Stimulated activated naive CD8-positive, alpha-beta T cell treated with anti-CD3 and anti-CD28 coated beads, Interleukin-15, Interleukin-2, amounts not matched to agents 100 ng/mL and 50 ng/mL, for 24 hours (primary cell): ENCODE measurements around the gene SPINK4.

Experiments used
- H3K27ac Mint-ChIP-seq: one replicate; pipeline ENCODE4 v1.8.0; 2021; ENCODE audit warnings: mild to moderate bottlenecking, mixed read lengths
- H3K27me3 Mint-ChIP-seq: one replicate; pipeline ENCODE4 v1.8.0; 2021; ENCODE audit warnings: mixed read lengths
- H3K36me3 Mint-ChIP-seq: one replicate; pipeline ENCODE4 v1.8.0; 2021; ENCODE audit warnings: low read depth, mixed read lengths
- H3K4me1 Mint-ChIP-seq: one replicate; pipeline ENCODE4 v1.8.0; 2021; ENCODE audit warnings: low read depth, mixed read lengths
- H3K4me3 Mint-ChIP-seq: one replicate; pipeline ENCODE4 v1.8.0; 2021; ENCODE audit warnings: mild to moderate bottlenecking, mixed read lengths
- H3K9me3 Mint-ChIP-seq: one replicate; pipeline ENCODE4 v1.8.0; 2021; ENCODE audit warnings: mixed read lengths

SPINK4 gene

GRCh38 chr9:33264003-33264472, 24.1 kb downstream of the SPINK4 start:
- Mint-ChIP-seq H3K4me1 (peaks cover 62% of the 10 kb centered on the region), H3K9me3 (no peaks in the 10 kb centered on the region), H3K27me3 (no peaks in the 10 kb centered on the region), H3K36me3 (peaks cover 68% of the 10 kb centered on the region), H3K27ac (peak overlapping the region; percentile 97), H3K4me3 (peak overlapping the region; percentile 98)

DNA sequence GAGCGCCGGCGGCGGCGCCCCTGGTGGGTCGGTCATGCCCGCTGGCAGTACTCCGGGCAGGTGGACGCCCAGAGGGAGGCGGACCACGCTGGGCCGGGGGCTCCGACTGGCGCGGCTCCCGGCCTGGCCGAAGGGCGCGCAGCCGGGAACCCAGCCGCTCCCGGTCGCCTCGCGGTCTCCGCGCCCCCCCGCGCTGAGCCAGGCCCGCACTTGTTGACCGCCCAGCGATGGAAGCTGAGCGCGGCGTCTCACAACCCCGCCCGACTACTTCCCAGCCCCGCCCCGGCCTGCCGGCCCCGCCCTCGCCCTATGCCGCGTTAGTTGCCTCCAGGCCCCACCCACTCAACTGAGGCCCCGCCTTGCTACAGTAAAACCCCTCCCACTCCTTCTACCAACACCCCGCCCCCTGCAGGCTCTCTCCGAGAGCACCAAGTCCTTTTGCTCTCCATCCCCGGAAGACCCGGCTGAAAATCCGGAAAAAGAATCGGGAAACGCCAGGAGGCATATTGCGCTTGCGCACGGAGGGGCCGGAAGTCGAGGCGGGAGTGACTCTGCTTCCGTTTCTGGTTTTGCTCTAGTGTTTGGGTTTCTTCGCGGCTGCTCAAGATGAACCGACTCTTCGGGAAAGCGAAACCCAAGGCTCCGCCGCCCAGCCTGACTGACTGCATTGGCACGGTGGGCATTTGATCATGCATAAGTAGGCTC, 24.7 kb downstream of the SPINK4 start, which contains the start of the genes BAG1 and CHMP5:
Gene BAG1, minus strand, starts transcription at position 236 of the 705 bp plus-strand sequence.
Gene CHMP5, plus strand, starts transcription at position 577 of the 705 bp plus-strand sequence. Its CDS starts 30 bp downstream, at position 607.
- no peaks in the 10 kb centered on the region for H3K9me3 Mint-ChIP-seq
- no peaks in the 10 kb centered on the region for H3K27me3 Mint-ChIP-seq
- peak within 1 kb of the TSS; percentile 97 for H3K27ac Mint-ChIP-seq
- H3K4me1 Mint-ChIP-seq, result peaks cover 59% of the 10 kb centered on the region
- peak within 1 kb of the TSS; percentile 98 for H3K4me3 Mint-ChIP-seq
- peaks cover 63% of the 10 kb centered on the region for H3K36me3 Mint-ChIP-seq

DNA sequence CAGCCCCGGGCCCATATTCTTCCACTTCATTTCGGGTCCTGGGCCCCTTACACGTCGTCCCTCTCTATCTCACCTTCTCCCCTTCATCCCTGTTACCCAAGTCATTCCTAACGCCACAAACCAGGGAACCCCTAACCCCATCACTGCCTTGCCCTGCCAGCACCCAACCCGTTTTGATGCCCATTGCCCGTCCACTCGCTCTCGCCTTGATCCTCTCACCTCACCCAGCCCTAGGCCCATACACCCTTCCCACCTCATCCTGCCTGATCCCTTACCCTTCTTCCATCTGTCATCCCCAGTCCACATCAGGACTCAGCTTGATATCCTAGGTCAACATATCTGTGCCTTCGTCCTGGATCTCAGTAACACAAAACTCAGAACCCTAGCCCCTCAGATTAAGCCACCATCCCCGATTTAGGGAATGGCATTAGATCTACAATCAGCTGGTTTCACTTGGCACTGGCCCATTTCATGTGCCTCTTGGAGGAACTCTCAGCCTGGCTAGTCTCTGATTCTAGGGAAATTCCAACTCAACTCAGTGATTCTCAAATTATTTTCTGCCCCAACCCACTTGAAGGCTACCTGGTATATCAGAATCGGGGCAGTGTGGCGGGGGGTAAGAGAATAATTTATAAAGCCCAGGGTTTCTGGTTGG, 25.4 kb downstream of the SPINK4 start:
- peak overlapping the region; percentile 94 for H3K27ac Mint-ChIP-seq

GRCh38 chr9:33267151-33267767, 27.3 kb downstream of the SPINK4 start:
- peaks cover 63% of the 10 kb centered on the region for H3K36me3 Mint-ChIP-seq
- H3K27me3 Mint-ChIP-seq, result no peaks in the 10 kb centered on the region
- H3K4me3 Mint-ChIP-seq, result peak overlapping the region; percentile 34
- H3K27ac Mint-ChIP-seq, result peak overlapping the region; percentile 78
- peaks cover 41% of the 10 kb centered on the region for H3K4me1 Mint-ChIP-seq
- no peaks in the 10 kb centered on the region for H3K9me3 Mint-ChIP-seq

More for the DNA sequence above, 25.4 kb downstream of the SPINK4 start:
- H3K4me1 Mint-ChIP-seq, result peaks cover 54% of the 10 kb centered on the region
- H3K9me3 Mint-ChIP-seq, result no peaks in the 10 kb centered on the region
- no peaks in the 10 kb centered on the region for H3K27me3 Mint-ChIP-seq
- H3K36me3 Mint-ChIP-seq, result peaks cover 61% of the 10 kb centered on the region
- H3K4me3 Mint-ChIP-seq, result peak overlapping the region; percentile 98

- Mint-ChIP-seq H3K27me3 (no peaks in the 10 kb centered on the region), H3K4me3 (no peak overlapping the region), H3K4me1 (peaks cover 36% of the 10 kb centered on the region), H3K27ac (no peak overlapping the region), H3K9me3 (no peaks in the 10 kb centered on the region), H3K36me3 (peaks cover 70% of the 10 kb centered on the region)
Measured at GRCh38 chr9:33270146-33270545, 30.2 kb downstream of the SPINK4 start.

GRCh38 chr9:33272061-33272460, 32.1 kb downstream of the SPINK4 start:
- Mint-ChIP-seq H3K27ac (no peak overlapping the region), H3K36me3 (peaks cover 77% of the 10 kb centered on the region), H3K27me3 (no peaks in the 10 kb centered on the region), H3K4me1 (peaks cover 17% of the 10 kb centered on the region), H3K4me3 (no peak overlapping the region), H3K9me3 (no peaks in the 10 kb centered on the region)

DNA sequence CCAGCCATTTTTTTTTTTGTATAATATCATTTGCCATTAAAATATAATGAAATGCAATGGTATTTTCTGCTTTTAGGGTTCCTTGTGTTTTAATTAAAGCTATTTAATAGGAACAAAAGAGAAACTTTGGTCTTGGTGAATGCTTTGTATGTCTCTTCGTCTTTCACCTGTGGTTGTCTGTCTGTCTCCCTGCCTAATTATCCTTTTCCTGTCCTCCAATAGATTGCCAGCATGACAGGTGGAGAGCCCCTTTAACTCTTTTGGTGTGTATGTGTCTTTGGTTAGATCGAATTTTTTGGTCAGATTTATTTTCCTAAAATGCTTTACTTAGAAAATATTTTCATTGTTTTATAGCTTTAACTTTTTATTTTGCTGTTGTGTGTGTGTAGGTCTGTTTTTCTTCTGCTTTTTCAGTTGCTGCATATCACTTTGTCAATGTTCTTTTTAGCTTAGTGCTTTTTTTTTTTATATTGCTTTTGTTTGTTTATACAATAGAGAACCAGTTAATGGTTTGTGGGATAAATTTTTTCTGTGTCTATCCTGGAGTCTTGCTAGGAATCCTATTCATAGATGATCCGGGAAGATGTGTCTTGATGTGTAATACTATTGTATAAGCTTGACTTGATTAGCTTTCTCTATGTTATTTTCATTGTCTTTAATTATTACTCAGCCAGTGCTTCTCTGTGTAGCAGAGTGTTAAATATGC, 33.5 kb downstream of the SPINK4 start:
- peak overlapping the region; percentile 43 for H3K27ac Mint-ChIP-seq
- peaks cover 77% of the 10 kb centered on the region for H3K36me3 Mint-ChIP-seq
- H3K4me1 Mint-ChIP-seq, result peaks cover 13% of the 10 kb centered on the region
- no peaks in the 10 kb centered on the region for H3K27me3 Mint-ChIP-seq
- H3K9me3 Mint-ChIP-seq, result no peaks in the 10 kb centered on the region
- H3K4me3 Mint-ChIP-seq, result no peak overlapping the region

DNA sequence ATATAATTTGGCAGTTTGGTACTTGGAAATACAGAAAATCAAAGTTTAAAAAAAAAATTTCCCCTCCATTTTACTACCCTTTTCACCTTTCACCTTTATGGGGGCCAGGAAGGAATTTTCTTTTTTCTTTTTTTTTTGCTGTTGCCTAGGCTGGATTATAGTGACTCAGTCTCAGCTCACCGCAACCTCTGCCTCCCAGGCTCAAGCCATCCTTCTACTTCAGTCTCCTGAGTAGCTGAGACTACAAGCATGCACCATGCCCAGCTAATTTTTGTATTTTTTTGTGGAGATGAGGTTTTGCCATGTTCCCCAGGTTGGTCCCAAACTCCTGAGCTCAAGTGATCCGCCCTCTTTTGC, 34.0 kb downstream of the SPINK4 start:
- peaks cover 13% of the 10 kb centered on the region for H3K4me1 Mint-ChIP-seq
- no peak overlapping the region for H3K4me3 Mint-ChIP-seq
- H3K36me3 Mint-ChIP-seq, result peaks cover 75% of the 10 kb centered on the region
- H3K27ac Mint-ChIP-seq, result no peak overlapping the region
- H3K27me3 Mint-ChIP-seq, result no peaks in the 10 kb centered on the region
- H3K9me3 Mint-ChIP-seq, result no peaks in the 10 kb centered on the region

- no peaks in the 10 kb centered on the region for H3K9me3 Mint-ChIP-seq
- H3K27ac Mint-ChIP-seq, result peak overlapping the region; percentile 73
- no peak overlapping the region for H3K4me3 Mint-ChIP-seq
- H3K36me3 Mint-ChIP-seq, result peaks cover 64% of the 10 kb centered on the region
- no peaks in the 10 kb centered on the region for H3K27me3 Mint-ChIP-seq
- H3K4me1 Mint-ChIP-seq, result peaks cover 15% of the 10 kb centered on the region
Measured at GRCh38 chr9:33277484-33277883, 37.5 kb downstream of the SPINK4 start.

- Mint-ChIP-seq H3K4me1 (peaks cover 18% of the 10 kb centered on the region), H3K27me3 (no peaks in the 10 kb centered on the region), H3K36me3 (peaks cover 14% of the 10 kb centered on the region), H3K9me3 (no peaks in the 10 kb centered on the region), H3K4me3 (no peak overlapping the region), H3K27ac (no peak overlapping the region)
Measured at GRCh38 chr9:33285502-33285901, 45.5 kb downstream of the SPINK4 start.

DNA sequence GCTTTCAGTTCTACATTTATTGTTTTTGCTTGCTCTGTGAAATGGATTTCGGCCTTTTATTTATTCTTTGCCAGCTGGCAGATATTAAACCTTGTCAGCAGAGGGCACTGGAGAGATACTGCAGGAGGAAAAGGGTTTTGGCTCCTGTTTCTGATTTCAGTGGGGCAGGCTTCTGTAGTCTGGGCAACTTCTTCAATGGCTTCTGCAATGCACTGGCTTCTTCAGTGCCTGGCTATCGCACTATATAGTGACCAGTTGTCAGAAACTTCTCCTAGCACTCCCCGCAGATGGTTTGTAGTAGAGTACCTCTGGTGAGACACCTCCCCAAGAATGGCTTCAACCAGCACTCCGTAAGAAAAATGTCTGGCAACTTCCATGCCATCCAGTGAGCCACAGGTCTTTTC, 47.1 kb downstream of the SPINK4 start:
- no peaks in the 10 kb centered on the region for H3K27me3 Mint-ChIP-seq
- H3K4me3 Mint-ChIP-seq, result no peak overlapping the region
- H3K36me3 Mint-ChIP-seq, result peaks cover 23% of the 10 kb centered on the region
- H3K9me3 Mint-ChIP-seq, result no peaks in the 10 kb centered on the region
- H3K27ac Mint-ChIP-seq, result no peak overlapping the region
- peaks cover 34% of the 10 kb centered on the region for H3K4me1 Mint-ChIP-seq

GRCh38 chr9:33288235-33288634, 48.3 kb downstream of the SPINK4 start:
- H3K4me3 Mint-ChIP-seq, result peak overlapping the region; percentile 30
- H3K4me1 Mint-ChIP-seq, result peaks cover 45% of the 10 kb centered on the region
- peak overlapping the region; percentile 84 for H3K27ac Mint-ChIP-seq
- peaks cover 25% of the 10 kb centered on the region for H3K36me3 Mint-ChIP-seq
- H3K9me3 Mint-ChIP-seq, result no peaks in the 10 kb centered on the region
- H3K27me3 Mint-ChIP-seq, result no peaks in the 10 kb centered on the region

DNA sequence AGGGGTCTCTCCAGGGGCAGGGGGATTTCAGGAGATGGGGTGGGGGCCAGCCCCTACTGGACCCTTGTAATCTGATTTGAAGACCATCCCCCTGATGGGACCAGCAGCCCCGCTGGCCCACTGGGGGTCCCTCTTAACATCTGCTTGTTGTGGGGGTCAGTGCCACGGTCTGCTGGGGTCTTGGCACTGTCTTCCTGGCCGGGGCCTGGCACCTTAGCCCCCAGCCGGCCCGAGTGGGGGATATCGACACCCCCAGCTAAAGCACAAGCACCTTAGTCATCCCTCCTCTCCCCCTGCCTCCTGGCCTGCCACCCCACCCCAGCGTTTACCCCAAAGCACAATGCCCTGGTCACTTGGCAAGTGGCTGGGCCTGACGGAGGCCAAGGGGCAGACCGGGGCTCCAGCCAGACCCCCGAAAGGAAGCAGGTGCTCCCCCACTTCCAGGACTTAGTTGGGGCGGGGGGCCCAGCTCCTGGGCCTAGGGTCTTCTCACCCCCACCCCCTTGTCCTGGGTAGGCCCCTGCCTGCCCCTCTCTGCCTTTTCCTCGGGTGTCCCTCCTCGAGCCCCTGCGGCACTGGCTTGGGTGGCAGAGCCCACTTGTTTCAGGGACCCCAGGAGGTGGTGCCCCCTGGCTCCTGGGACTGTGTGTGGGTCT, 49.0 kb downstream of the SPINK4 start:
- no peaks in the 10 kb centered on the region for H3K9me3 Mint-ChIP-seq
- H3K4me3 Mint-ChIP-seq, result peak overlapping the region; percentile 30
- peaks cover 31% of the 10 kb centered on the region for H3K36me3 Mint-ChIP-seq
- peak overlapping the region; percentile 100 for H3K27ac Mint-ChIP-seq
- peaks cover 52% of the 10 kb centered on the region for H3K4me1 Mint-ChIP-seq
- H3K27me3 Mint-ChIP-seq, result no peaks in the 10 kb centered on the region

GRCh38 chr9:33289496-33289895, 49.5 kb downstream of the SPINK4 start:
- Mint-ChIP-seq H3K27ac (peak overlapping the region; percentile 100), H3K4me1 (peaks cover 58% of the 10 kb centered on the region), H3K9me3 (no peaks in the 10 kb centered on the region), H3K4me3 (peak overlapping the region; percentile 99), H3K36me3 (peaks cover 36% of the 10 kb centered on the region), H3K27me3 (no peaks in the 10 kb centered on the region)
